Sigmoid colon (tissue), 7 donors: ENCODE results near the gene CPXM1. TPM values are rescaled to one million over a fixed set of nuclear protein-coding genes. Genes with fewer than 3 reads are reported as not detected.

Experiments used
- DNase-seq: peaks from one replicate; pipeline ENCODE4 v3.0.0-alpha.2; 2019
- H3K27ac ChIP-seq, 4 donors: fragments of 200-600 bp; sonication (generic); one replicate each; pipeline ENCODE4 v1.5.1; 2016 to 2019; ENCODE audit warnings: mild to moderate bottlenecking in 1 of 4
- H3K27me3 ChIP-seq, 3 donors: fragments of 200-600 bp; sonication (generic); one replicate each; pipeline ENCODE4 v1.5.1; 2019; ENCODE audit warnings: mild to moderate bottlenecking in 1 of 3
- H3K36me3 ChIP-seq, 4 donors: fragments of 200-600 bp; sonication (generic); one replicate each; pipeline ENCODE4 v1.5.1; 2016 to 2019
- H3K4me1 ChIP-seq, 4 donors: fragments of 200-600 bp; sonication (generic); one replicate each; pipeline ENCODE4 v1.5.1; 2017 to 2019
- H3K4me3 ChIP-seq, 4 donors: fragments of 200-600 bp; sonication (generic); one replicate each; pipeline ENCODE4 v1.5.1; 2017 to 2019; ENCODE audit warnings: mild to moderate bottlenecking in 2 of 4, moderate library complexity in 1 of 4
- H3K9me3 ChIP-seq, 4 donors: fragments of 200-600 bp in 3 of 4; sonication (generic) in 3 of 4; one replicate each; pipeline versions ENCODE4 v1.5.1 to v1.6.1; 2013 to 2019
- EP300 ChIP-seq, 4 donors: sonication (generic); formaldehyde crosslinking; IDR thresholded peaks; one replicate each; pipeline ENCODE4 v1.6.1; 2017; ENCODE audit warnings: antibody characterized with exemption in 4 of 4
- POLR2A ChIP-seq, 2 donors: fragments of 450-650 bp; IDR thresholded peaks; one replicate each; pipeline ENCODE4 v1.6.1; 2016; ENCODE audit warnings: antibody characterized with exemption in 2 of 2, mild to moderate bottlenecking in 2 of 2, moderate library complexity in 2 of 2
- POLR2AphosphoS5 ChIP-seq, 4 donors: sonication (generic); formaldehyde crosslinking; IDR thresholded peaks; one replicate each; pipeline ENCODE4 v1.6.1; 2017; ENCODE audit warnings: antibody characterized with exemption in 4 of 4
- WGBS, 2 donors: extraction: QIAGEN DNeasy Blood & Tissue Kit; methylation state at CpG; one replicate each; pipeline ENCODE4 v1.1.7; 2013; 5-methylcytosine and 5-hydroxymethylcytosine counted together
- intact Hi-C: fragments of 100-400 bp; cut with DNase I; formaldehyde crosslinking; loops from one replicate; pipeline ENCODE4 v1.15.1; 2023
- polyA plus RNA-seq, 3 donors: library from polyadenylated mRNA; stranded (reverse); fragments of 200-250 nt; gene quantifications; one replicate each; pipeline ENCODE4 v1.2.3, GENCODE V29; 2013
- total RNA-seq, 4 donors: library from RNA; depleted of rRNA; stranded (reverse); fragments of >200 nt; gene quantifications; one replicate each; pipeline ENCODE4 v1.1.0, GENCODE V29; 2016
- TF ChIP-seq, protein P1 (sequence below), 4 experiments: fragments of 450-650 bp in 3 of 4; fragments of 200-600 bp in 1 of 4; IDR thresholded peaks; one replicate each; pipeline ENCODE4 v1.5.1; 2016 to 2019; ENCODE audit warnings: antibody characterized with exemption in 4 of 4, mild to moderate bottlenecking in 3 of 4, moderate library complexity in 2 of 4
- donor health status: healthy with polysubstance abuse.
- donor health status: Bipolar disorder and iron deficiency.
- donor health status: healthy.

The CPXM1 gene
- total and polyA plus RNA-seq, 7 donors = 0.54 to 10.0 (median 1.2) TPM

- TF ChIP-seq POLR2A (IDR thresholded peaks at IDR 0.05) = no peak
- no peak for TF ChIP-seq EP300 (IDR thresholded peaks at IDR 0.05)
- no peak for TF ChIP-seq POLR2AphosphoS5 (IDR thresholded peaks at IDR 0.05)
- TF ChIP-seq, protein P1, sequence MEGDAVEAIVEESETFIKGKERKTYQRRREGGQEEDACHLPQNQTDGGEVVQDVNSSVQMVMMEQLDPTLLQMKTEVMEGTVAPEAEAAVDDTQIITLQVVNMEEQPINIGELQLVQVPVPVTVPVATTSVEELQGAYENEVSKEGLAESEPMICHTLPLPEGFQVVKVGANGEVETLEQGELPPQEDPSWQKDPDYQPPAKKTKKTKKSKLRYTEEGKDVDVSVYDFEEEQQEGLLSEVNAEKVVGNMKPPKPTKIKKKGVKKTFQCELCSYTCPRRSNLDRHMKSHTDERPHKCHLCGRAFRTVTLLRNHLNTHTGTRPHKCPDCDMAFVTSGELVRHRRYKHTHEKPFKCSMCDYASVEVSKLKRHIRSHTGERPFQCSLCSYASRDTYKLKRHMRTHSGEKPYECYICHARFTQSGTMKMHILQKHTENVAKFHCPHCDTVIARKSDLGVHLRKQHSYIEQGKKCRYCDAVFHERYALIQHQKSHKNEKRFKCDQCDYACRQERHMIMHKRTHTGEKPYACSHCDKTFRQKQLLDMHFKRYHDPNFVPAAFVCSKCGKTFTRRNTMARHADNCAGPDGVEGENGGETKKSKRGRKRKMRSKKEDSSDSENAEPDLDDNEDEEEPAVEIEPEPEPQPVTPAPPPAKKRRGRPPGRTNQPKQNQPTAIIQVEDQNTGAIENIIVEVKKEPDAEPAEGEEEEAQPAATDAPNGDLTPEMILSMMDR (IDR thresholded peaks at IDR 0.05) = no peak
- WGBS, 2 donors = 74 to 81% methylated on average over 6 of the region's 6 CpGs
Observed at GRCh38 chr20:2783908-2784566, 16.4 kb downstream of the CPXM1 start.

GRCh38 chr20:2780948-2781347 is 19.5 kb downstream of the CPXM1 start:
- WGBS, 2 donors = 24 to 49% methylated on average over 3 of the region's 3 CpGs
- TF ChIP-seq EP300 (IDR thresholded peaks at IDR 0.05) = no peak
- TF ChIP-seq POLR2A (IDR thresholded peaks at IDR 0.05) = no peak
- Histone ChIP-seq H3K27me3 (peaks cover 0 to 8% (median 0%) of the 10 kb centered on the region in 3 donors), H3K4me3 (no peak overlapping the region), H3K4me1 (no peaks in the 10 kb centered on the region), H3K27ac (no peak overlapping the region), H3K36me3 (no peaks in the 10 kb centered on the region), H3K9me3 (peaks cover 0 to under 1% (median 0%) of the 10 kb centered on the region in 4 donors)
- intact Hi-C loops = no loop called here
- DNase-seq = no peak

More at GRCh38 chr20:2783908-2784566, 16.4 kb downstream of the CPXM1 start:
- Histone ChIP-seq H3K27ac (no peak overlapping the region), H3K9me3 (peaks cover 0 to 3% (median 0%) of the 10 kb centered on the region in 4 donors), H3K4me1 (no peaks in the 10 kb centered on the region), H3K27me3 (peaks cover 0 to 7% (median 0%) of the 10 kb centered on the region in 3 donors), H3K4me3 (no peak overlapping the region), H3K36me3 (no peaks in the 10 kb centered on the region)
- intact Hi-C loops = no loop called here
- no peak for DNase-seq

- TF ChIP-seq EP300 (IDR thresholded peaks at IDR 0.05) (no peak), POLR2AphosphoS5 (IDR thresholded peaks at IDR 0.05) (no peak), POLR2A (IDR thresholded peaks at IDR 0.05) (no peak)
- TF ChIP-seq, protein P1 (IDR thresholded peaks at IDR 0.05) = no peak
- WGBS, 2 donors = 78 to 81% methylated on average over 10 of the region's 10 CpGs
Observed at GRCh38 chr20:2778602-2779321, 21.7 kb downstream of the CPXM1 start.

GRCh38 chr20:2775139-2775538 is 25.3 kb downstream of the CPXM1 start:
- peaks cover 0 to 18% (median 0%) of the 10 kb centered on the region in 3 donors for H3K27me3 ChIP-seq
- H3K4me1 ChIP-seq = no peaks in the 10 kb centered on the region
- no peak overlapping the region for H3K4me3 ChIP-seq
- H3K27ac ChIP-seq = no peak overlapping the region
- H3K9me3 ChIP-seq = peaks cover 0 to 3% (median 1%) of the 10 kb centered on the region in 4 donors
- H3K36me3 ChIP-seq = no peaks in the 10 kb centered on the region
- TF ChIP-seq POLR2AphosphoS5 (IDR thresholded peaks at IDR 0.05) (no peak), POLR2A (IDR thresholded peaks at IDR 0.05) (no peak), EP300 (IDR thresholded peaks at IDR 0.05) (no peak)
- DNase-seq = no peak
- 84 to 87% methylated on average over 3 of the region's 3 CpGs for WGBS, 2 donors
- intact Hi-C loops = no loop called here

More at GRCh38 chr20:2778602-2779321, 21.7 kb downstream of the CPXM1 start:
- intact Hi-C loops = no loop called here
- peaks cover 0 to 13% (median 0%) of the 10 kb centered on the region in 3 donors for H3K27me3 ChIP-seq
- no peak for DNase-seq
- H3K4me3 ChIP-seq = no peak overlapping the region
- no peak overlapping the region for H3K27ac ChIP-seq
- H3K36me3 ChIP-seq = no peaks in the 10 kb centered on the region
- H3K4me1 ChIP-seq = no peaks in the 10 kb centered on the region
- peaks cover 0 to 3% (median 1%) of the 10 kb centered on the region in 4 donors for H3K9me3 ChIP-seq

DNA sequence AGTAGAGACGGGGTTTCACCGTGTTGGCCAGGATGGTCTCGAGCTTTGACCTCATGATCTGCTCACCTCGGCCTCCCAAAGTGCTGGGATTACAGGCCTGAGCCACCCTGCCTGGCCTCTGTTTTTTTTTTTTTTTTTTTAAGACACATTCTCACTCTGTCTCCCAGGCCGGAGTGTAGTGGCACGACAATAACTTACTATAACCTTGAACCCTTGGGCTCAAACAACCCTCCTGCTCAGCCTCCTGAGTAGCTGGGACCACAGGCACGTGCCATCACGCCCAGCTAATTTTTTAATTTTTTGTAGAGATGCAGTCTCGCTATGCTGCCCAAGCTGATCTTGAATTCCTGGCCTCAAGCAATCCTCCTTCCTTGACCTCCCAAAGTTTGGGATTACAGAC is 26.6 kb downstream of the CPXM1 start:
- intact Hi-C loops = no loop called here
- H3K27me3 ChIP-seq = peaks cover 0 to 23% (median 0%) of the 10 kb centered on the region in 3 donors
- no peak for DNase-seq

More for the DNA sequence above, 26.6 kb downstream of the CPXM1 start:
- Histone ChIP-seq H3K36me3 (no peaks in the 10 kb centered on the region), H3K27ac (no peak overlapping the region), H3K4me3 (no peak overlapping the region), H3K4me1 (no peaks in the 10 kb centered on the region), H3K9me3 (peaks cover 0 to 3% (median 1%) of the 10 kb centered on the region in 4 donors)
- TF ChIP-seq POLR2A (IDR thresholded peaks at IDR 0.05) = no peak
- no peak for TF ChIP-seq EP300 (IDR thresholded peaks at IDR 0.05)
- TF ChIP-seq, protein P1 (IDR thresholded peaks at IDR 0.05) = no peak
- no peak for TF ChIP-seq POLR2AphosphoS5 (IDR thresholded peaks at IDR 0.05)
- WGBS, 2 donors = 80 to 86% methylated on average over 9 of the region's 9 CpGs
